NCI-H146 (cell line): ENCODE results near the gene THAP4.

ENCODE experiments used
- DNase-seq: peaks from one replicate; lab custom pipeline; 2025; lab: John Stamatoyannopoulos, UW

THAP4 gene

DNA sequence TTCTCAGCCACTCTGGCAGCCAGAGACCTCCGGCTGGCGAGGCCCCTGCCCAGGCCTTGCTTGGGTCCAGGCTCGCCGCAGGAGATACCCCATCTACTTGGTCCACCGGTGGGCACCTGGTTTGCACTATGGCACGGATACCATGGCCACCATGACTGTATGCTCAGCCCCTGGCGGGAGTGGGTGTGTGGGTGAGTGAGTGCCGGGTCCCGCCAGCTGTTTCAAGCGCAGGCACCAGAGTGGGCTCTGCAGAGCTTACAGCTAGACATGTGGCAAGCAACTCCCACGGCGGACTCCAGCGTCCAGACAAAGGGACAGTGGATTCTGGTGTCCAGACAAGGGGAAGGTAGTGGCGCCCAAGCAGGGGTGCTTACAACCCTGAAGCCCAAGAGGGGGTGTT lies 2.0 kb upstream of the THAP4 start:
- DNase-seq = no peak

DNA sequence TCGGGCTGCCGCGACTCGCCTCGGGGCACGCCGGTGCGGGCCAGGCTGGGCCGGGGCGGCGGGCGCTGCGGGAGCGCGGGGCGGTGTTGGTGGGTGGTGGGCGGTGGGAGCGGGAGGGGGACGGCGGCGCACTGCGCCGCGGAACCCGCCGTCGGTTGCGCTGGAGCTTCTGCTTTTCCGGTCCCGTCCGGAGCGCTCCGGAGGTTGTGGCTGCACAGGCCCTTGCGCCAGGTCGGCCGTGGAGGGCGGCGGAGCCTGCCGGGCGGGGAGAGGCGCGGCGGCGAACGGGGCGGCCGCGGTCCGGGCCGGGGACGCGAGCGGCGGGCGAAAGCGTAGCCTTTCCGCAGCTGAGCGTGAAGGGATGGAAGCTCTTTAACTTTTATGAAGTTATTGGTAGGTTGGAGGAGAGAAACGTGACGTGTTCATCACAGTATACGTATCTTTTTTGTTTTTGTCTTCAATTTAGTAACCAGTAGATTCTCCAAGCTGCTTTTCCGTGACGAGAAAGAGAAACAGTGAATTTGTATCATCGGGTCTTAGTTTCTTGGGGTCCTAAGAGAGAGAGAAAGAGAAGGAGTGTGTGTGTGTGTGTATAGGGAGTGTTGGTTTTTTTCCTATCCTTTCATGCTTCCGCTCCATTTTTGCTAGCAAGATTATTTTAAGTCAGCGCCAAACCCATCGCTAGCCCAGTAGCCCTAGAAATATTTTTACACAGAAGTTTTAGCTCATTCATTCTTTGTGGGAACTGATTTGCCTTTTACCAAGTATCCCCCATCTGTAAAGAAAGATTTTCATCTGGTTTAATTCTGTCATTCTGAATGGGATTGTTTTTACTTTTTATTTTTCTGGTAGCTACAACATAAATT lies 1.1 kb upstream of the THAP4 start:
- peak; percentile 45 for DNase-seq

DNA sequence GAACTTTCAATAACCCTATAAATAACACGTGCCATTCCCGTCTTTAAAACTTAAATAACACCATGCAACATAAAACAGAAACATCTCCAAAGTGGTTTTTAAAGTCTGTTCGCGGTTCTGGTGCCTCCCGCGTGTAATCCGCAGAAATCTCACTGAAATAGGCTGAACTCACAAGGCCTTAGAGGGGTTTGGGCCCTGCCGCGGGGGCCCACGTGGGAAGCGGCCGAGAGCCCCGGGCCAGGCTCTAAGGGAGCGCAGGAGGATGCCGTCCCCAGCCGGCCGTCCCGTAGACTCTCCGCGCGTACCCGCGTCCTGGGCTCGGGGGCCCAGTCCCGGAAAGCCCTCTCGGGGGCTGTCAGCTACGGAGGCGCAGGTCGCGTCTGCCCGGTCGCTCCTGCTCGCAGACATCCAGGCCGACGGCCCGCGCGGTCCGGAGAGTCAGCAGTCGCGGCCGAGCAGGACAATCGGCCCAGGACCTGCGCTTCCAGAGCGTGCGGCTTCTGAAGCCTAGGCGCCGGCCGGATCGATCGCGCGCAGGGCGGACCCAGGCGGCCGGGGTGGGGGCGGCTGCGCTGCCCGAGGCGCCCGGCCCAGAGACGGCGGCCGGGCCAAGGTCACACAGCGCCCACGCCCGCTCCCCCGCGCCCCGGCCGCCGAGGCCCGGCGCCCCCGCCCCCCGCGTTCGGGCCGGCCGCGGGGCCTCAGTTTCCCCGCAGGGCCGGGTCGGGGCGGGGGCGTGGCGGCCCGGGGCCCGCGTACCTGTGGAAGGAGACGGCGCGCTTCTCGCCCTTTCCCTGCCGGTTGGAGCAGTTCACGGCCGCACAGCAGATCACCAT lies 558 bp downstream of the THAP4 start:
- DNase-seq = peak; percentile 31

DNA sequence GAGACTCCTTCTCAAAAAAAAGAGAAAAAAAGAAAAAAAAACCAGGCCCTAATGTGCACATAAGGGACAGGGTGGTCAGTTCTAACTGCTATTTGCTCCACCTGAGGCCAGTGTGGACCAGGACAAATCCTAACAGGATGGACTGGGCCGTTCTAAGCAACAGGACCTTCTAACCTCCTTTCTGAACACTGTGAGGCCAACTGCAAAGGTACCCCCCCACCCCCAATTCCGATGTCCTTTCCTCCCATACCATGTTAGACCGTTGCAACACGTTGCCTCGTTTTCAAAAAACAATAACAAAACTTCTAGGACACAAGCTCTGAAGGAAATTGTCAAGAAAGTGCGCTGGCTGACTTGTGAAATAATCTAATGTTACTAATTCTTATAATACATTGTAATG lies 1.2 kb downstream of the THAP4 start:
- no peak for DNase-seq

DNA sequence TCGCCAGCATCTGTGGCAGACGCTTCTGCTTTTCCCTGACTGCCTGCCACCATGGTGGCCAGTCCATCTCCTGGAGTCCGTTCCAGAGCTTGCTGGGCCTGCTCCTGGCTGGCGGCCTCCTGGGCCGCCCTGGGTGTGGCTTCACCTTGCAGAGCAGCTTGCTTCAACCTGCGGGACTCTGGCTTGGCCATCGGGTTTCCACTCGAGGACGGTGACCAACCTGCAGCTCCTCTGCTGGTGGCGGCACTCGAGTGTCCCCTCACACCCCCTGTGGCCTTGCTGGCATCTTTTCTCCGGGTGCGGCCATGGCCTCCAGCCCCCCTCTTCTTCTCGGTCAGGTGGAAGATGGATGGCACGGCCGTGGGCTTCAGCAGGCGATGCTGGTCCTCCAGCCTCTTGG lies 3.4 kb downstream of the THAP4 start:
- no peak for DNase-seq

DNA sequence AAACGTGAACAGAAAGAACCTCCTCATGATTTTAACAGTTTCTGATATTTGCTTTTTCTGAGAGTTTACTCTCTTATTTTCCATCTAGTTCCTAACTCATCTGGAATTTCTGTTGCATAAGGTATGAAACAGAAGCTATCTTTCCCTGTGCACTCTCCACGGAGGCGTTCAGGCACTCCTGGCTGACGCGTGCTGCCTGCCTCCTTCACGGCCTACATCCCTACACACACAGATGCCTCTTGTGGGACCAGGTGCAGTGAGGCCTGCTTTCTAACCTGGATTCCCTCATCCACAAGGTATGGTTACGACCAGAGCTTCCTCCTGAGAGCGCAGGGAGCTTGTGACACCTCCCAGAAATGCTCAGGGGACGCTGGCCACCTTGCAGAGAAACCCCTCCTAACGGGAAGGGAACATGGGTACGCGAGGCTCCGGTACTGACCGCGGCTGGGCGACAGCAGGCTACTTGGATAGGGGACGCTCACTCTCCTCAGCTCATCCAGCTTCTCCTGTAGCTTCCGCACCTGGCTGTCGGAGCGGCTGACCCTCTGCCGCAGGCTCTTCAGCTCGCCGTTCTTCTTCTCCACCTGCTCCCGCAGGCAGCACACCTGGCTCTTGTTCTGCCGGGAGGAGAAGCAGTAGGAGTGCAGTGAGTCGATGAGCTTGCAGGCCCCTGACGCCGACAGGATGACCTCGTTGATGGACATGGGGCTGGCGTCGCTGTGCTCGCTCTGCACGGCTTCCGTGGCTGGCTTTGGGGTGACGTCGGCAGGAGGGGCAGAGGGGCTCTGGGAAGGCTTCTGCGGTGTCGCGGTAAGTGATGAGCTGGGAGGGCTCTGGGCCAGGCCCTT lies 4.3 kb downstream of the THAP4 start:
- DNase-seq = no peak

DNA sequence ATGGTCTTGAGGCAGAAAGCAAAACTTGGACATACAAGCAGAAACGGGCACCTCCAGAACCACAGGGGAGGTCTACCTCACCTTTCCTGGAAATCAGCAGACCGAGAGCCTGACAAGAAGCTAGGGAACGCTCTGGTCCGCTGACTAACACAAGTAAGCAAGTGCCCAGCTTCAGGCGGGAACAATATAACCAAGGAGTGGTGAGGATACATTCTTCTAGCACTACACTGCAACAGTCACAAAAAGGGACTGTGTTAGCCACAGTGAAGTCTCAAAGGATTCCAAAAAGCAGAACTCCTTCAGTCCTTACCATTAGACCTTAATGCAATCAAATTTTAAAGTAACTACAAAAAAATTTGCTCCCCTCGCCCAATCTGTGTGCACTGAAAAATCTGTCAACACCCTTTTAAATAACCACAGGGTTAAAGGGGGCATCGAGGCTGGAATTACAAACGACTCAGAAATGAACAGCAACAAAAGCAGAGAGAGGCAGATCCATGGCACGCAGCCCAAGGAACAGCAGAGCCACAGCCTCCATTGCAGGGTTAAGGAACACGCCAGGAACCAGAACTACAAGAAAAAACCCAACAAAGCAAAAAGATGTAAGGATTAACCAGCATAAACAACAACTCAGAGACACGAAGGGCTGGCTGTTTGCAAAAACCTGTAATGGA lies 7.1 kb downstream of the THAP4 start:
- no peak for DNase-seq

DNA sequence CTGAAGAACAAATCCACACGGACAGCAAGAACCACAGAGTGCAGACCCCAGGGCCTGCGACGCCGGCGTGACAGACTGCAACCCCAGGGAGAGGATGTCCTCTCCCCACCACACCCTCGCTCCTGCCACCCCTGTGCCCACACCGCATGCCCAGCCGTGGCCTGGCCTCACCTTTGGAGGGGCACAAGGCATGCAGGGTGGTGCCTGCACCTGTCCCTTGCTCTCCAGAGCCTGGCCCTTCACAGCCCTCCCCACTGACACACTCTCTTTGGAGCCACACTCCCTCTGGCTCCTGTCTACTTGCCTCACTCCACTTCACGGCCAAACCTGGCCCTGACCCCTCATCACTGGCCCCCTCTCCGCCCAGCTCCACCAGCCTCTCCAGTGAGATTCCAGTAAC lies 9.3 kb downstream of the THAP4 start:
- no peak for DNase-seq

DNA sequence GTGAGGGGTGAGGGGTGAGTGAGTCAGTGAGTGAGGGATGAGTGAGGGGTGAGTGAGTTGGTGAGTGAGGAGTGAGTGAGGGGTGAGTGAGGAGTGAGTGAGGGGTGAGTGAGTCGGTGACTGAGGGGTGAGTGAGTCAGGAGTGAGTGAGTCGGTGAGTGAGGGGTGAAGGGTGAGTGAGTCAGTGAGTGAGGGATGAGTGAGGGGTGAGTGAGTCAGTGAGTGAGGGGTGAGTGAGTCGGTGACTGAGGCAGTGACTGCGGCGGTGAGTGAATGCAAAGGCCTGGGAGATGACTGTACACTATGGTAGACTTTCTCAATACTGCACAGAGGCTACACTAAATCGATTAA lies 16.6 kb downstream of the THAP4 start:
- no peak for DNase-seq

DNA sequence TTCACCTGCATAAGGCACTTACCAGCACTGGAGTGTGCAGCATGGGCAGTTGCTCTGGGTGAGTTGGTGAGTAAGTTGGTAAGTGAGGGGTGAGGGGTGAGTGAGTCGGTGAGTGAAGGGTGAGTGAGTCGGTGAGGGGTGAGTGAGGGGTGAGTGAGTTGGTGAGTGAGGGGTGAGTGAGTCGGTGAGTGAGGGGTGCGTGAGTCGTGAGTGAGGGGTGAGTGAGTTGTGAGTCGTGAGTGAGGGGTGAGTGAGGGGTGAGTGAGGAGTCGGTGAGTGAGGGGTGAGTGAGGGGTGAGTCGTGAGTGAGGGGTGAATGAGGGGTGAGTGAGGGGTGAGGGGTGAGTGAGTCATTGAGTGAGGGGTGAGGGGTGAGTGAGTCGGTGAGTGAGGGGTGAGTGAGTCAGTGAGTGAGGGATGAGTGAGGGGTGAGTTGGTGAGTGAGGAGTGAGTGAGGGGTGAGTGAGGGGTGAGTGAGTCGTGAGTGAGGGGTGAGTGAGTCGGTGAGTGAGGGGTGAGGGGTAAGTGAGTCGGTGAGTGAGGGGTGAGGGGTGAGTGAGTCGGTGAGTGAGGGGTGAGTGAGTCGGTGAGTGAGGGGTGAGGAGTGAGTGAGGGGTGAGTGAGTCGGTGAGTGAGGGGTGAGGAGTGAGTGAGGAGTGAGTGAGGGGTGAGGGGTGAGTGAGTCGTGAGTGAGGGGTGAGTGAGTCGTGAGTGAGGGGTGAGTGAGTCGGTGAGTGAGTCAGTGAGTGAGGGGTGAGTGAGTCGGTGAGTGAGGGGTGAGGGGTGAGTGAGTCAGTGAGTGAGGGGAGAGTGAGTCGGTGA lies 17.1 kb downstream of the THAP4 start:
- DNase-seq = no peak

DNA sequence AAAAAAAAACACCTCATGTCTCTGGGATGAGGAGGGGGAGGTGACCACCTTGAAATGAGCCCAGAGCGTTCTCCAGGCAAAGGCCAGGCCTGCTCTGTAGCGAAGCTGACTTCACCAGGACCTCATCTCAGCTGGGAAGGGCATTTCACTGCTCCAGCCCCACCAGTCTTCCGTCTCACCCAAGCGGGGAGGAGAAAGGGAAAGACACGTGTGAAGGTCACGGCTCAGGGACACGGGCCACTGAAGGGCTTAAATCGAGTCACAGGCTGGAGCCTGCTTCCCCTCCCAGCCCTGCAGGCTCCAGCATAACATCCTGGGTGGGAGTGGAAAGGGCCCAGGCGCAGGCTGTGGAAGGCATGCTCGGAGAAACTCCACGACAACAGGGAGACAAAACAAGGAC lies 18.1 kb downstream of the THAP4 start:
- no peak for DNase-seq

DNA sequence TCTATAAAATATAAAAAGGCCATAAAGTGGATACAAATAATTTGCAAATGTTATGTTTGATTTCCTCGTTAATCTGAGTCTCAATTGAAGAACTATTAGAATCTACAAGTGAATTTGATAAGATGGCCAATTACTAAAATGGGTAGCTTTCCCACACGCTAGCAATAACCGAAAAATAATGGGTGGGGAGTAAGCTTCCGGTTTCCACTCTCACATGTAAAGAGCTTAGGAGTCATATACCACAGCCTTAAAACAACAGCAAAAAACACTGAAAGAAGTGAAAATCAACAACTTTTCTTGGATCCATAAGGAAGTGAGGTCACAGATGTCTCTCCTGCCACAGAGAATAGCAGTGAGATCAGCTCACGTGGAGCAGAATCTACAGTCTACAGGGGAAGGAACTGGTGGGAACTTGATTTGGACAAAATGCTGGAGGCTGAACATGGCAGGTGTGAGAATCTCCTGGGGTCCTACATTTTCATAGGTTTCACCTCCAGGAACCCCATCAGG lies 18.6 kb downstream of the THAP4 start:
- no peak for DNase-seq

DNA sequence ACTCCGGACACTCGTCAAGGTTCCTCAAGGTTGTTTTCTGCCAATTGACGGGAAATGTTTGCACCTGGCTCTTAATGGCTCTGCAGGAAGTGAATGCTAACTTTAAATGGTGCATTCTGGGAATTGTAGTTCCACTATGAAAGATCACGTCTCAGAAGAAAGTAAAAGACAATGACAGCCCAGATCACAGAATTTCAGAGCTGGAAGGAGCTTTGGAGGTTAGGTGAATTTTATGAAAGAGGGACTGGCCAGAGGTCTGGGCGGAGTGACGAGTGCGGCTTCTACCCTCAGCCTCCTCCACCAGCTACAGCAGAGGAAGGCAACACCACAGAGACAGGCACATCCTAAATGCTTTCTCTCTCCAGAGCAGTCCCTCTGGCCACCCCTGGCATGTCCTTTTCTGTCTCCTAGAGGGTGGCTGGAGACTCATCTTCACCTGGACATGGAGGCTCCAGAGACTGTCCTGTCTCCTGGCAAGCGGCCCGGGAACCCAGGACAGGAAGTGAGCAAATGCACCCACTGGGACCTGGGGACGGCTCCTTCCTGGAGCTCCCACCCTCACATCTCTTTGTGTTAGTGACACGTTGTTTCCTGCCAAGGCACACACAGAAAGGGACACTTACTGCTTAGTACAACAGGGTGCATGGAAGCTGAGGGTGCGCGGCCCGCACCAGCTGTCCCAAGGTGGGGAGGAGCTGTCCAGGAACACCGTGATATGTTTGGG lies 19.4 kb downstream of the THAP4 start:
- DNase-seq = peak; percentile 15

DNA sequence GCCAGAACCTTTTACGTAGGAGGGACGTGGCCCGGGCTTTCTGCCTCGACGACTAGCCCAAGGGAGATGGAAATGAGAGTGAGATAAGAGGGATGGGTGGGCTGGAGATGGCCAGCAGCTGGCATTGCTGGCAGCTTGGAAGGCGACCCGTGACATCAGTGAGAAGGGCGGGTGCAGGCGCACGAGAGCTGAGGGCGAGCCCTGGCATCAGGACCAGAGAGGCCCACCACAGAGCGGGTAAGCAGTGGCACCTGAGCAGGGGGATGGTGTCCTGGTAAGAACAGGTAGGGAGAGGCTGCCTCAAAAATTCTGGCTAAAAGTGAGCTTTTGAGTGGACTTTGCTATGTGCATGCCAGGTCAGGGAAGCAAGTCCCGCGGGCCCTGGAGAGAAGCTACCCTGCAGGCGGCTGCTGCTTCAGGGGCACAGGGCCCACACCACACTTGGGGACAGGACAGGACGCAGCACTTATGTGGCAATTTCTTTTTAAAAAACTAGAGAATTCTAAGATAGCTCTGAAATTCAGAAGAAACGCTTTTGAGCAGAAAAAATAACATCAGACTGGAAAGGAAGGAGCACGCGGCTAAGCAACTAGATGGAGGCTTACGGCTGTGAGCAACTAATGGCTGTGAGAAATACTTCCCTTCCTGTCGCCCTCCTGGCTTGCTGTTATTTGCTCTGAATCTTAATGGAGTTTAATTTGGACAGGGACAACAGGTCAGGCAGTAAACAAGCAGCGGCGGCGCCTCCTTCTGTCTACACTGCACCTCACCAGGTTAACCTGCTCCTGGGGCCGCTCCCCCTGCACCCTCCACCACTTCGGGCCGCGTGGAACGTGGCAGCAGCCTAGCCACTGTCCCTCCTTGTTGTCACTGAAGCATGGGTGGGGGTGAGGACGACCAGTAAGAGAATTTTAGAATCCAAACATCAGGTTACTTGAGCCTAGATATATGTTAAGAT lies 20.5 kb downstream of the THAP4 start:
- no peak for DNase-seq

DNA sequence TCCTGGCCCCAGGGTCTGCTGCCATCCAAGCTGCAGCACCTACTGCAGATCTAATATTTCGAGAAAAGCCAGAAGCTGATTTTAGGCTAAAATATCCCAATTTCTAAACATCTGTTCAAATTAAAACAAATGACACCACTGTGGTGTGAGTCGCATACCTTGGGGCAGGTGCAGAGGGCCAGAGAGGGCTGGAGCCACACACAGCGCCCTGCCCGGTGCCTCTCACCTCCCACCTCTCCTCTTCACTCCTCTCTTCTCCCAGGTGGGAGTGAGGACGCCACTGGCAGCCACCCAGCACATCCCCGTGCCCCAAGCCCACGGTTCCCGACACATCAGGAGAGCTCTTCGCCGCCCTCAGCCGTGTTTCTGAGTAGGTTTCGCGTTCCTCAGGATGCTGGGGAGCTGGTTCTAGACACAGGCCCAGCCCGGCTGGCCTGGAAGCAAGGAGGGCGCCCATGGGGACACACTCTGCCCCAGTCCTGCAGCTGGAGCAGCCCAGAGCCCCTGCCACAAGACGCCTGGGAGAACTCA lies 21.4 kb downstream of the THAP4 start:
- no peak for DNase-seq

DNA sequence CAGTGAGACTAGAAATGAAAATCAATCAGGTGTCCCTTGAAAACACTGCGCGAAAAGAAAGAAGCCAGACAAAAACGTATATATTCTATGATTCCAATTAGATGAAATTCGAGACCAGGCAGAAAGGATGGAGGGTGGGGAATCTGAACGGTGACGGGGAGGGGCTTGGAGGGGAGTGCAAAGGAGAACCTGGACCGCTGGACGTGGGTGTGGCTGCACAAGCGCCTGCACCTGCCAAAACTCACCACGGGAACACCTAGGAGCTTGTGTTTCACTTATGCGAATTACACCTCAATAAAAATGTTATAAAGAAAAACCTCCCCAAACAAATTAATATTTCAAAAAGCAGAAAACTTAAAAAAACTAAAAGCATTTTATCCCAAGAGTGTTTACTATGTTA lies 21.9 kb downstream of the THAP4 start:
- DNase-seq = peak; percentile 58

DNA sequence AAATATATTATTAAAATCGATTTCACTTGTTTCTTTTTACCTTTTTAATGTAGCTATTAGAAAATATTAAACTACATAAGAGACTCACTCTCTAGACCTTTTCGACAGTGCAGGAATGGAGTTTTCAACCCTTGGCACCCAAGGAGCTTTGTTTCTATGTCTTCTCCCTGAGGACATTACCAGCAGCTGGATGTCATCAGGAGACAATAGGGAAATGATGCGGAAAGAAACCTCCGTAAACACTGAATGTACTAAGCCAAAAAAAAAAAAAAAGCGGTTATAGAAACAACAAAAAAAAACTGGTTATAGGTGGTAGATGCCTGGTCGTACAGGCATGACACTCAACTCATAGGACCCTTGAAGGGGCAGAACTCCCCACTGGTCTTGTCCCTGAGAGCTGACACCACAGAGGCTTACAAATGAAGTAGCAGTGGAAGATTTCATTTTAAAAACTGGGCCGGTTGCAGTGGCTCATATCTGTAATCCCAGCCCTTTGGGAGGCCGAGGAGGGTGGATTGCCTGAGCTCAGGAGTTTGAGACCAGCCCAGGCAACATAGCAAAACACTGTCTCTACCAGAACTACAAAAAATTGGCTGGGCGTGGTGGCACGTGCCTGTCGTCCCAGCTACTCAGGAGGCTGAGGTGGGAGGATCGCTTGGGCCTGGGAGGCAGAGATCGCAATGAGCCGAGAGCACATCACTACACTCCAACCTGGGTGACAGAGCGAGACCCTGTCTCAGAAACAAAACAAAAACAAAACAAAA lies 23.8 kb downstream of the THAP4 start:
- DNase-seq = peak; percentile 6
